Thyroid gland (tissue), 4 donors: Measurements from ENCODE around the gene POU3F2. TPM values are rescaled to one million over a fixed set of nuclear protein-coding genes. Genes with fewer than 3 reads are reported as not detected.
A peak's percentile ranks its signal among the peaks of the same experiment; 100 is the strongest.

Source experiments
- DNase-seq, 2 donors: peaks; one replicate each; pipeline ENCODE4 v3.0.0-alpha.2; 2019
- H3K27ac ChIP-seq, 3 donors: fragments of 200-600 bp; sonication (generic); 1 replicate in 2 of 3; 2 replicates in 1 of 3; pipeline ENCODE4 v1.5.1; 2016 to 2019; ENCODE audit warnings: mild to moderate bottlenecking in 1 of 3, moderate library complexity in 1 of 3
- H3K27me3 ChIP-seq: fragments of 200-600 bp; sonication (generic); one replicate; pipeline ENCODE4 v1.5.1; 2019
- H3K36me3 ChIP-seq, 2 donors: fragments of 200-600 bp; sonication (generic); one replicate each; pipeline ENCODE4 v1.5.1; 2016 to 2019
- H3K4me1 ChIP-seq, 2 donors: fragments of 200-600 bp; sonication (generic); one replicate each; pipeline ENCODE4 v1.5.1; 2017 to 2019
- H3K4me3 ChIP-seq, 3 donors: fragments of 200-600 bp; sonication (generic); replicated peaks in 1 of 3; 1 replicate in 2 of 3; 2 replicates in 1 of 3; pipeline ENCODE4 v1.5.1; 2016; ENCODE audit warnings: mild to moderate bottlenecking in 1 of 3
- H3K9me3 ChIP-seq: fragments of 200-600 bp; sonication (generic); one replicate; pipeline ENCODE4 v1.5.1; 2017
- CTCF ChIP-seq, 6 experiments: fragments of 200-600 bp in 3 of 6; fragments of 450-650 bp in 3 of 6; sonication (generic) in 3 of 6; IDR thresholded peaks; one replicate each; pipeline ENCODE4 v1.5.1; 2016 to 2019; ENCODE audit warnings: antibody characterized with exemption in 6 of 6, mild to moderate bottlenecking in 2 of 6, inconsistent platforms in 1 of 6, moderate library complexity in 1 of 6
- POLR2A ChIP-seq, 2 donors: fragments of 450-650 bp; IDR thresholded peaks; one replicate each; pipeline ENCODE4 v1.6.1; 2017; ENCODE audit warnings: antibody characterized with exemption in 2 of 2, mild to moderate bottlenecking in 2 of 2, moderate library complexity in 1 of 2
- WGBS, 2 donors: methylation state at CpG; one replicate each; pipeline ENCODE4 v1.1.5; 2017; 5-methylcytosine and 5-hydroxymethylcytosine counted together
- intact Hi-C: fragments of 100-400 bp; cut with DNase I; formaldehyde crosslinking; loops from one replicate; pipeline ENCODE4 v1.15.1; 2023
- total RNA-seq, 4 donors: library from RNA; depleted of rRNA; stranded (reverse); fragments of >200 nt; gene quantifications; one replicate each; pipeline ENCODE4 v1.2.3, GENCODE V29; 2016

The POU3F2 gene
- total RNA-seq, 4 donors from 2014 or later = not detected

- intact Hi-C loops = no loop called here
- DNase-seq = peak in 1 of 2 donors; percentile 19
- H3K27ac ChIP-seq = no peak overlapping the region
- WGBS, 2 donors = 1 to 3% methylated on average over 31 to 34 of the region's 42 CpGs
- no peaks in the 10 kb centered on the region for H3K9me3 ChIP-seq
- H3K4me3 ChIP-seq = peak overlapping the region; percentile 26 to 34 (median 30)
- H3K4me1 ChIP-seq = peaks cover 37 to 50% of the 10 kb centered on the region in 2 donors
- no peaks in the 10 kb centered on the region for H3K36me3 ChIP-seq
- peaks cover 58% of the 10 kb centered on the region for H3K27me3 ChIP-seq
- TF ChIP-seq POLR2A (IDR thresholded peaks at IDR 0.05) (no peak), CTCF (IDR thresholded peaks at IDR 0.05) (no peak)
Observed at GRCh38 chr6:98833307-98834059, 891 bp upstream of the POU3F2 start.

- H3K4me1 ChIP-seq = peaks cover 37 to 50% of the 10 kb centered on the region in 2 donors
- no peak overlapping the region for H3K27ac ChIP-seq
- H3K27me3 ChIP-seq = peaks cover 77% of the 10 kb centered on the region
- no peaks in the 10 kb centered on the region for H3K36me3 ChIP-seq
- H3K9me3 ChIP-seq = no peaks in the 10 kb centered on the region
- TF ChIP-seq CTCF (IDR thresholded peaks at IDR 0.05) (no peak), POLR2A (IDR thresholded peaks at IDR 0.05) (no peak)
- WGBS, 2 donors = 2 to 18% methylated on average over 8 to 17 of the region's 76 CpGs
- intact Hi-C loops = no loop called here
- peak overlapping the region in 1 of 3 donors; percentile 34 for H3K4me3 ChIP-seq
- no peak for DNase-seq
Observed at GRCh38 chr6:98835149-98836024, 1.0 kb downstream of the POU3F2 start.

GRCh38 chr6:98836025-98836961, 1.9 kb downstream of the POU3F2 start:
- TF ChIP-seq POLR2A (IDR thresholded peaks at IDR 0.05) (no peak), CTCF (IDR thresholded peaks at IDR 0.05) (no peak)
- no peak overlapping the region for H3K4me3 ChIP-seq
- no peaks in the 10 kb centered on the region for H3K36me3 ChIP-seq
- intact Hi-C loops = no loop called here
- WGBS, 2 donors = 5 to 6% methylated on average over 23 of the region's 23 CpGs
- peaks cover 35 to 45% of the 10 kb centered on the region in 2 donors for H3K4me1 ChIP-seq
- no peaks in the 10 kb centered on the region for H3K9me3 ChIP-seq
- peaks cover 69% of the 10 kb centered on the region for H3K27me3 ChIP-seq
- no peak for DNase-seq
- no peak overlapping the region for H3K27ac ChIP-seq

DNA sequence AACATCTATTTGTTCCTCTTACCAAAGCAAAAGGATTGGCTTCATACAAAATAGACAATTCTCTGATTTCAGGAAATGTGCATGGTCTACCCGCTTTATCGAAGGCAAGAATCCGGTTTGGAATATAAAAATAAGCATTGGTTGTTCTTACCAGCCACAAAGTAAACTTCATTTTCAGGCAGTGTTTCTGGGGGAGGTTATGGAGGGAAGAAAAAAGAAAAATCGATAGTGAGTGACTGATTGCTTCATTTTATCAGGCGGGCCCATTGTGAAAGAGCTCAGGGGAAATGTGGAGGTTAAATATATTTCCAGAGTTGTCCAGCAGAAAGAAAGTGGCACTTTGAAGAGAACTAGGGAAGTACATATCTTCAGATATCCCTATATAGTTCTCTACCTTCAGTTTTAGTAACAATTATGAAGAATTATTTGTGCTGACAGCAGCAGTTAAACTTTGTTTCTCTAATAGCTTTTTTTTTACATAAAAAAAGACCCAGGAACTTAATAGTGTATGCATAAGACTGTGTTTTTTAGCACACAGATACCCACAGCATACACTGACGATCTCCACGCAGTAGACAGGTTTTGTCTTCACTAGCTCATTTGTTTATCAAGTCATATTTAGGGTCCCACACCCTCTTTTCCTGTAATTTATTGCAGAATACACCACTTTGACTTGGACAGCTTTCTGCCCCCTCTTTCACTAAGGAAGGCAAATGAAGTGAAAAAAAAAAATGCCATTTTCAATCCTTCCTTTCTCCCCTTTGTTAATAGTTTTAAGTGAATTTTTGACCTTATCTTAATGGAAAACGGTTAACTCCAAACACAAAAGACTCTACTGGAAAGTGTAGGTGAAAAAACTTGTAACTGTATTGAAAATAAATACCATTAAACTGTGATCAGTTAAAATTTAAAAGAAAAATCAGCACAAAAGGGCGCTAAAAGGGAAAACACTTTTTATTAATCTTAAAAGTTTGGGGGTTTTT, 2.9 kb downstream of the POU3F2 start:
- Histone ChIP-seq H3K27ac (no peak overlapping the region), H3K4me3 (no peak overlapping the region), H3K36me3 (no peaks in the 10 kb centered on the region), H3K27me3 (peaks cover 62% of the 10 kb centered on the region), H3K9me3 (no peaks in the 10 kb centered on the region), H3K4me1 (peaks cover 28 to 35% of the 10 kb centered on the region in 2 donors)
- no peak for DNase-seq
- TF ChIP-seq CTCF (IDR thresholded peaks at IDR 0.05) = no peak
- TF ChIP-seq POLR2A (IDR thresholded peaks at IDR 0.05) = no peak
- WGBS, 2 donors = 16 to 18% methylated on average over 9 of the region's 9 CpGs
- intact Hi-C loops = no loop called here
